ENCODE measurements around the gene ARMS2.

ARMS2 gene

DNA sequence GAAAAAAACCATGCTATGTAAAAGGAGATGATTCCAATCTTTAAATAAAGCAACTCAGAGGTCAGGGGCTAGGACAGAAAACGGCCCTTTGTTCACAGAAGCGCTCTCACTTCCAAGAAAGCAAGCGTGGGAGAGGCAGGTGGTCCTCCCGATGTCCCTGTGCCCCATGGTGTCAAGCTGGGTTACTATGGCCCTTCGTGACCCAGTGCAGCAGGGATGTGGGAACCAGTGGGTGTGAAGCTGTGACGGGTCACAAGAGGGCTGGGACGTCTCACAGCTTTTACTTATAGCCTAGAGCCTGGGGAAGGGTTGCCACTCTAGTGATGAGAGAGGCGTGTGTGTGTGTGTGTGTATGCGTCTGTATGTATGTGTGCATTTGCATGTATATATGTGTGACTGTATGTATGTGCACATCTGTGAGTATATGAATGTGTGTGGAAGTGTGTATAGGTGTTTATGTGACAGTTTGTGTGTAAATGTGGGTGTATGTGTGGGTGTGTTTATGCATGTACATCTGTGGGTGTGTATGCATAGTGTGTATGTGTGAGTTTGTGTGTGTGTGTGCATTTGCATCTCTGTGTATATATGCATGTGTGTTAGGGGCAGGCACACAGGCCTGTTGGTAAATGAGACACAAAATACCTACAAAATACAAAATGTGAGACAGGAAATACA is 32.1 kb downstream of the ARMS2 start:
- H3K27ac ChIP-seq (ENCODE audit: low read depth, low read length) = no peak overlapping the region
- no peak overlapping the region for H3K4me3 ChIP-seq (ENCODE audit: low read depth, low read length)
- no peaks in the 10 kb centered on the region for H3K36me3 ChIP-seq (ENCODE audit: control insufficient read depth, insufficient read depth, low read length)
- H3K27me3 ChIP-seq (ENCODE audit: control insufficient read depth, insufficient read depth, low read length) = no peaks in the 10 kb centered on the region
- no peak overlapping the region for H3K9ac ChIP-seq (ENCODE audit: low read depth, low read length)
- H3K4me1 ChIP-seq (ENCODE audit: control insufficient read depth, insufficient read depth, low read length) = no peaks in the 10 kb centered on the region
- H3K9me3 ChIP-seq (ENCODE audit: control insufficient read depth, insufficient read depth, low read length) = no peaks in the 10 kb centered on the region

DNA sequence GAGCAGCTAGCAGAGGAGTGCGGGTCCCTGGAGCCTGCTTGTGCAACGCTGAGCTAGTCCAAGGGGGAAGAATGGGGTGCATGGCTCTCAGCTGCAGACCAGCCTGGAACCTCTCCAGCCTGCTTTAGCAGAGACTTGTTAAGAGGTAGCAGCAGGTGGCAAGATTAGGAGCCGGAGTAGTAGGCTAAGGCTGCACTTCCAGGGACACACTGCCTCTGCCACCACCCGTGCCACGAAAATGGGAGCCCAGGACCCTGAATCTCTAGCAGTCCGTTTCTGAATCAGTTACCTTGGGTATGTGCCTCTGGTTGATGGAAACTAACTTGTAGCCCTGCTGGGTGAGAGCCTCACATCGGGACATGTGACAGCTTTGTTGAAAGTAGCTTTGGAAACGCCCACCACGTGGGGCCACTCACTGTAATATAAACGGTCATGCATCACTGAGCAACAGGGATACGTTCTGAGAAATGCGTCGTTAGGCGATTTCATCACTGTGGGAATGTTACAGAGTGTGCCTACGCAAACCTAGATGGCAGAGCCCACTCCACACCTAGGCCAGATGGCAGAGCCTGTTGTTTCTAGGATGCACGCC is 32.8 kb downstream of the ARMS2 start:
- Histone ChIP-seq H3K4me1 (ENCODE audit: control insufficient read depth, insufficient read depth, low read length) (no peaks in the 10 kb centered on the region), H3K27me3 (ENCODE audit: control insufficient read depth, insufficient read depth, low read length) (no peaks in the 10 kb centered on the region), H3K27ac (ENCODE audit: low read depth, low read length) (no peak overlapping the region), H3K4me3 (ENCODE audit: low read depth, low read length) (no peak overlapping the region), H3K36me3 (ENCODE audit: control insufficient read depth, insufficient read depth, low read length) (no peaks in the 10 kb centered on the region), H3K9ac (ENCODE audit: low read depth, low read length) (no peak overlapping the region), H3K9me3 (ENCODE audit: control insufficient read depth, insufficient read depth, low read length) (no peaks in the 10 kb centered on the region)

DNA sequence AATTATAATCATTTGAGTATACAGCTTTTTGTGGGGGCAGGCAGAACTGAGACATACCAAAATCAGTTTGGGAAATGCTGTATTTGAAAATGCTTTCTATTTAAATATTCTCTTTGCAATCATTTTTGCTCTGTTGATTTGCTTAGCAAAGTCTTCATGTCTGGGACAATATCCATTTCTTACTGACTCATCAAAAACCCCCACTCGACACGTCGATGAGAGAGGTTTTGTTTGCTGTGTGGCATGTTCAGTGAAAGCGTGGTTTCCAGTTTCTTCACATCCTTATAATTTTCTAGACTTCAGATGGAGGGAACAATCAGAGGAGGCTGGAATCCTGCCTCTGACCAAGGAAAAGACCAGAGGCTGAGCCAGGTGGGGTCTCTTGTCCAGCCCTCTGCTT is 35.8 kb downstream of the ARMS2 start:
- Histone ChIP-seq H3K9me3 (ENCODE audit: control insufficient read depth, insufficient read depth, low read length) (no peaks in the 10 kb centered on the region), H3K36me3 (ENCODE audit: control insufficient read depth, insufficient read depth, low read length) (no peaks in the 10 kb centered on the region), H3K9ac (ENCODE audit: low read depth, low read length) (no peak overlapping the region), H3K27me3 (ENCODE audit: control insufficient read depth, insufficient read depth, low read length) (no peaks in the 10 kb centered on the region), H3K4me1 (ENCODE audit: control insufficient read depth, insufficient read depth, low read length) (no peaks in the 10 kb centered on the region), H3K27ac (ENCODE audit: low read depth, low read length) (no peak overlapping the region), H3K4me3 (ENCODE audit: low read depth, low read length) (no peak overlapping the region)

DNA sequence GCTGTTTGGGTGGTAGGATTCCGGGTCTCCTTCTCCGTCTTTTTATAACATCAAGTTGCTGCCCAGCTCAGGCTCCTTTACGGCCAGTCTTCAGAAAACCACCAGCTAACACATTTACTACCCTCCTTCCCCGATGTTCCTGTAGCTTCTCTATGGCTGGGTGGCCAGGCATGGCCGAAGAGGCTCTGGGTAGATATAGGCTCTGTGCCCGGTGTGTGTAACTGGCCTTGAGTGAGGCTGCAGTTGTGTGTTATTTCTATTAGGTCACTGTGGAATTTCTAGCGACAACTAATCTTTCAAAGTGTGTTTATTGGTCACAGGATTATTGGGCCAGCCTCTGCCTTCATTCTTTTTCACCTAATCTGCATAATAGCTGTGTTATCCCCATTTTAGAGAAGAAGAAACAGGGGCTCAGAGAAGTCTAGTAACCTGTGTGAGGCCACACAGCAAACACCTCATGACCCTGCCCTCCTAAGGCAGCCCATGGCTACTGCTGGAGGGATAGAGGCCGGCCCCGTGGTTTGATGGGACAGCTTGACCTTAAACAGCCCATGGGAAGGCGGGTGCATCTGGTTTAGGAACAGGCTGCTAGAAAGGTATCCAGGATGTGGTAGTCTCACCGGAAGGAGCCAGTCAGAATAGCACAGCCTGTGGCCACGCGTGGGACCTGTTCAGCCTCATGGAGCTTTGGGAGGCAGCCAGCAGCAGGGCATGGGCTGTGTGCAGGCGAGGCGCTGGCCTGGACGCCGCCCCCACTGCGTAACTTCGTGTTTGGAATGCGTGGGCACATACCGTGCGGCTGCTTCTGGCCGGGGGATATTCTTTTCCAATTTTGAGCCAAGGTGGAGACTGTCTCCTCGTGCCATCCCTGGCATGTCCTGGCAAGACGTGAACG is 36.6 kb downstream of the ARMS2 start:
- H3K27me3 ChIP-seq (ENCODE audit: control insufficient read depth, insufficient read depth, low read length) = no peaks in the 10 kb centered on the region
- no peak overlapping the region for H3K27ac ChIP-seq (ENCODE audit: low read depth, low read length)
- H3K4me1 ChIP-seq (ENCODE audit: control insufficient read depth, insufficient read depth, low read length) = no peaks in the 10 kb centered on the region
- no peak overlapping the region for H3K4me3 ChIP-seq (ENCODE audit: low read depth, low read length)
- no peaks in the 10 kb centered on the region for H3K9me3 ChIP-seq (ENCODE audit: control insufficient read depth, insufficient read depth, low read length)
- no peak overlapping the region for H3K9ac ChIP-seq (ENCODE audit: low read depth, low read length)
- H3K36me3 ChIP-seq (ENCODE audit: control insufficient read depth, insufficient read depth, low read length) = no peaks in the 10 kb centered on the region

DNA sequence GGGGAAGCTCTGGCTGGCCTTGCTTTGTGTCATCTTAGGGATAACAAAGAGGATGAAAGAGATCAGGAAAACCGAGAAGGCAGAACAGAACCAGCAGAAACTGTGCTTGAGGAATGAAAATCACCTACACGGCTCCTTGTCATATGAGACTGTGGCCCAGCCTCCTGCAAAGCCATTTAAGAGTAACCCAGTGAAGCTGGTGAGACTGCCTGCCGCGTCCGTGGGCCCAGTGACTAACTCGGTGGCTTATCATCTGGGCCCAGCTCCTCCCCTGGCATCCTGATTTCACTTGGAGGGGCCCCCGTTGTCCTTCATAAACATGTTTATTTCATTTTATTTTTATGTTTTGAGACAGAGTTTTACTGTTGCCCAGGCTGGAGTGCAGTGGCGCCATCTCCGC is 37.6 kb downstream of the ARMS2 start:
- Histone ChIP-seq H3K9me3 (ENCODE audit: control insufficient read depth, insufficient read depth, low read length) (no peaks in the 10 kb centered on the region), H3K4me1 (ENCODE audit: control insufficient read depth, insufficient read depth, low read length) (no peaks in the 10 kb centered on the region), H3K9ac (ENCODE audit: low read depth, low read length) (no peak overlapping the region), H3K27me3 (ENCODE audit: control insufficient read depth, insufficient read depth, low read length) (no peaks in the 10 kb centered on the region), H3K36me3 (ENCODE audit: control insufficient read depth, insufficient read depth, low read length) (no peaks in the 10 kb centered on the region), H3K27ac (ENCODE audit: low read depth, low read length) (no peak overlapping the region), H3K4me3 (ENCODE audit: low read depth, low read length) (no peak overlapping the region)

DNA sequence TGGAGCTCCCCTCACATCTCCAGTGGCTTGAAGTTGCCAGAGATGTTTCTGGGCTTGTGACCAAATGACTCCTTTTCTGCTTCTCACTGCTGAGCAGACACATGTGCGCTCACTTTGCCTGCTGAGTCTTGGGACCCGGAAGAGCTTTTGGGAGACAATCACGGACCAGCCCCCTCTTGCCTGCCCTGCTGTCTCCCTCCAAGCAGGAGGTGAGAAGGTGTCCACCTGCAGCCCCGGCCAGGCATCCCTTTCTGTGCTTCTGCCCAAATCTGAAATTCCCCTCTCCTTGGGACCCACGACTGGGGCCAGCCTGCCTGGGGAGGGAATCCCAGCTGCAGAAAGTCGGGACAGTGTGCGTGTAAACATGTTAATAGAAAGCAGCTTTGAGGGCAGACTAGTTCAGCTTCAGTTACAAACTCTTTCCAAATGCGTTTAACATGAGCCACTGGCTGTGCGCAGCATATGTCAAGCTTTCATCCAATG is 38.6 kb downstream of the ARMS2 start:
- Histone ChIP-seq H3K27ac (ENCODE audit: low read depth, low read length) (no peak overlapping the region), H3K4me3 (ENCODE audit: low read depth, low read length) (no peak overlapping the region), H3K27me3 (ENCODE audit: control insufficient read depth, insufficient read depth, low read length) (no peaks in the 10 kb centered on the region), H3K4me1 (ENCODE audit: control insufficient read depth, insufficient read depth, low read length) (no peaks in the 10 kb centered on the region), H3K9me3 (ENCODE audit: control insufficient read depth, insufficient read depth, low read length) (no peaks in the 10 kb centered on the region), H3K36me3 (ENCODE audit: control insufficient read depth, insufficient read depth, low read length) (no peaks in the 10 kb centered on the region), H3K9ac (ENCODE audit: low read depth, low read length) (no peak overlapping the region)

DNA sequence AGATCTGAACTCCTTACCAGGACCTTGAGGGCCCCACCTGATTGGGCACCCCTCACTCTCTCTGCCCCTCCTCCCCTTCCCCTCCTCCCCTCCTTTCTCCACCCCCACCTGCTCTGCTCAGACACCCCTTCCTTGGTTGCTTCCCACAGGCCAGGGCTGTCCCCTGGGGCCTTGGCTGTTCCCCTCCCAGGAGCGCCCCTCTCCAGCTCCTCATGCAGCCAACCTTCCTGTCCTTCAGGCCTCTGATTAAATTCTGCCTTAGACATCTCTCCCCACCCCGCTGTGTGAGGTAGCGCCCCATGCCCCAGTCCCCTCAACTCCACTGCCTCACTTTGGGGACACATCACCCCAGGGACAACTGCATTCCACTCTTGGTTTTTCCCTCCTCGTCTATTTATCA is 39.3 kb downstream of the ARMS2 start:
- Histone ChIP-seq H3K9me3 (ENCODE audit: control insufficient read depth, insufficient read depth, low read length) (no peaks in the 10 kb centered on the region), H3K4me1 (ENCODE audit: control insufficient read depth, insufficient read depth, low read length) (no peaks in the 10 kb centered on the region), H3K36me3 (ENCODE audit: control insufficient read depth, insufficient read depth, low read length) (no peaks in the 10 kb centered on the region), H3K27me3 (ENCODE audit: control insufficient read depth, insufficient read depth, low read length) (no peaks in the 10 kb centered on the region), H3K4me3 (ENCODE audit: low read depth, low read length) (no peak overlapping the region), H3K9ac (ENCODE audit: low read depth, low read length) (no peak overlapping the region), H3K27ac (ENCODE audit: low read depth, low read length) (no peak overlapping the region)

DNA sequence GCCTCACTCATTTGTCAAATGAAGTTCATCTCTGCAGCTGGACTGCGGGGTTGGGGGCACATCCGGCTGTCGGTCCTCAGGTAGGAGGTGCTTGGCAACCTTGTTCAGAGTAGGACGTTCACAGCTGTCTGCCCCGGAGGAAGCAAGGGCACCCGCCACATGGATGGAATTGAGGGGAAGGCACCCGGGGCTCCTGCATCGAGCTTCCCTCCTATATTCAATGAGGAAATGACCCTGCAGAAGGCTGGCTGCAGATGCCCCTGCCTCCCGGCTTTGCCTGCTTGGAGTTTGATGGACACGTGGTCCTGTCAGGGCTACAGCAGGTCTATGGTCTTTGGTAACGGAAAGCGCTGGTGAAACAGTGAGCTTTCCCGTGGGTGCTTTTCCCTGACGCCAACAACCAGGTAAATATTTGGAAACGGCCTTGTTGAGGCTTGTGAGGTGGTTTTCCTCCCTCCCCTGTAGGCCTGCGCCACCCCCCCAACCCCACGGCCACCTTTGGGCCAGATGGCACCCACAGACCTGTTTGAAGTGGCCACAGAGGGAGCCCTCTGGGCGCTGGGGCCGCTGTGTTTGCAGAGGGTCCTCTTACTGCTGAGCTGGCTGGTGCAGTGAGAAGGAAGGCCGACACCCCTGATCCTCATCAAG is 39.8 kb downstream of the ARMS2 start:
- H3K36me3 ChIP-seq (ENCODE audit: control insufficient read depth, insufficient read depth, low read length) = no peaks in the 10 kb centered on the region
- no peaks in the 10 kb centered on the region for H3K27me3 ChIP-seq (ENCODE audit: control insufficient read depth, insufficient read depth, low read length)
- H3K9me3 ChIP-seq (ENCODE audit: control insufficient read depth, insufficient read depth, low read length) = no peaks in the 10 kb centered on the region
- no peak overlapping the region for H3K9ac ChIP-seq (ENCODE audit: low read depth, low read length)
- no peaks in the 10 kb centered on the region for H3K4me1 ChIP-seq (ENCODE audit: control insufficient read depth, insufficient read depth, low read length)
- no peak overlapping the region for H3K4me3 ChIP-seq (ENCODE audit: low read depth, low read length)
- no peak overlapping the region for H3K27ac ChIP-seq (ENCODE audit: low read depth, low read length)

DNA sequence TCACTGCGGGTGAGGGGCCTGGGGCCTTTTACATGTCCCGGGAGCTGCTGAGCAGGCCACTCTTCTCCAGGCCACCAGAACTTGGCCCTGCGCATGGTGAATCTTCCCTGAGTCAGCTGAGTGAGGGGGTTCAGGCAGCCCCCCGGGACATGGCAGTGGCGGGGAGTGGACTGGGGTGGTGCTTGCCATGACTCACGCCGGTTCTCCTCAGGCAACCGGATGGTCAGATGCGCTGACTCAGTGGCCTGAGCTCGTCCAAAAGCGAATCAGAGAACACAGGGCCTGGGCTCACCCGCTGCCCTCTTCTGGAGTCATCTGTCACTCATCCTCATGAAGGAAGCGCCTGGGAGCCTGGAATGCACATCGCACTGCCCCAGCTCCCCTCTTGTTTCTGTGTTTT is 40.4 kb downstream of the ARMS2 start:
- H3K9me3 ChIP-seq (ENCODE audit: control insufficient read depth, insufficient read depth, low read length) = no peaks in the 10 kb centered on the region
- no peaks in the 10 kb centered on the region for H3K36me3 ChIP-seq (ENCODE audit: control insufficient read depth, insufficient read depth, low read length)
- H3K9ac ChIP-seq (ENCODE audit: low read depth, low read length) = no peak overlapping the region
- no peak overlapping the region for H3K4me3 ChIP-seq (ENCODE audit: low read depth, low read length)
- no peaks in the 10 kb centered on the region for H3K4me1 ChIP-seq (ENCODE audit: control insufficient read depth, insufficient read depth, low read length)
- no peaks in the 10 kb centered on the region for H3K27me3 ChIP-seq (ENCODE audit: control insufficient read depth, insufficient read depth, low read length)
- no peak overlapping the region for H3K27ac ChIP-seq (ENCODE audit: low read depth, low read length)

DNA sequence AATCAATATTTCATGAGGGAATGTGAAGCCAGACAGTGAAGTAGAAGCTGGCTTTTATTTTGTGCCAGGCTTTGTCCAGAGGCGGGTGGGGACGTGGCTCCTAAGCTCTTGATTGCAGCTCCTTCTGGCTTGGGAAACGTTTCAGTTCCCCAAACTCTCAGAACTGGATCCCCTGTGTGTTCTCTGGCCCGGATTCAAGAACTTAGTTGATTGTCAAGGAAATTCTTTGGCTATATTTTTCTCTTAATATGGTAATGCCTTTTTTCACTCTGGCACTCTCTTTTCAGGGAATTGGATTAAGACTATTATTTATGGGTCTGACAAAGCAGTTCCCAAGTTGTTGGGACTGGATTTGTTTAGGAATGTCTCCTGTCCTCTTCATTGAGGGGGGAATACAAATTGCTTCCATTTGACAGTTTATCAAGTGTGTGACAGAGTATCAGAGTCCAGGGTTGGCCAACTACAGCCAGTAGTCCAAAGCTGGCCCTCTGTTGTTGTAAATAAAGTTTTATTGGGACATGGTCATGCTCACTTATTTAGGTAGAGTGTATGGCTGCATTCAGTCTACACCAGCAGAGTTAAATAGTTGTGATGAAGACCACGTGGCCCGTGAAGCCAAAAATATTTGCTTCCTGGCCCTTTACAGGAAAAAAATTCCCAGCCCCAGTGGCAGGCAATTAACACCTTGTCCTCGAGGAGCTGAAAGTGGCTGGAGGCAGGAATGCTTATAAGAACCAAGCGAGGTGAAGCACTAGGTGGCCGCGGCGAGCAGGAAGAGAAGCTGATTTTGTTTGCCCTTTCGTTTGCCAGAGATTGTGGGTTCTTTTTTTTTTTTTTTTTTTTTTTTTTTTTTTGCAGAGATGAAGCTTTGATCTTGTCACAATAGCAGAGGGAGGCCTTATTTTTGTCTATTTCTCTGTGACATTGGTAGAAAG is 41.2 kb downstream of the ARMS2 start:
- no peaks in the 10 kb centered on the region for H3K4me1 ChIP-seq (ENCODE audit: control insufficient read depth, insufficient read depth, low read length)
- no peak overlapping the region for H3K4me3 ChIP-seq (ENCODE audit: low read depth, low read length)
- H3K27ac ChIP-seq (ENCODE audit: low read depth, low read length) = no peak overlapping the region

More for the DNA sequence above, 41.2 kb downstream of the ARMS2 start:
- Histone ChIP-seq H3K9ac (ENCODE audit: low read depth, low read length) (no peak overlapping the region), H3K36me3 (ENCODE audit: control insufficient read depth, insufficient read depth, low read length) (no peaks in the 10 kb centered on the region), H3K9me3 (ENCODE audit: control insufficient read depth, insufficient read depth, low read length) (no peaks in the 10 kb centered on the region), H3K27me3 (ENCODE audit: control insufficient read depth, insufficient read depth, low read length) (no peaks in the 10 kb centered on the region)

Data from HUES48 (cell line).